GM18498 (cell line): ENCODE results near the gene IVD.
A peak's percentile ranks its signal among the peaks of the same experiment; 100 is the strongest.

Source experiments
- ATAC-seq: cut with Tn5 transposase; IDR thresholded peaks from one replicate; pipeline ENCODE4 v1.9.1; 2021; ENCODE audit warnings: mild to moderate bottlenecking, moderate library complexity; ENCODE audit not compliant: unreplicated experiment

The IVD gene

GRCh38 chr15:40453941-40454340, 48.3 kb downstream of the IVD start:
- peak; percentile 42 for ATAC-seq

GRCh38 chr15:40454904-40455391, 49.4 kb downstream of the IVD start:
- ATAC-seq, result no peak

- no peak for ATAC-seq
Observed at GRCh38 chr15:40456299-40456712, 50.7 kb downstream of the IVD start.

GRCh38 chr15:40456738-40457137, 51.1 kb downstream of the IVD start:
- no peak for ATAC-seq

GRCh38 chr15:40458495-40459371, 53.1 kb downstream of the IVD start:
- ATAC-seq, result no peak

- ATAC-seq, result no peak
Observed at GRCh38 chr15:40459391-40460015, 53.9 kb downstream of the IVD start.

GRCh38 chr15:40460404-40460803, 54.8 kb downstream of the IVD start:
- ATAC-seq, result no peak

GRCh38 chr15:40461958-40462357, 56.4 kb downstream of the IVD start:
- ATAC-seq, result no peak

GRCh38 chr15:40463279-40463678, 57.7 kb downstream of the IVD start:
- ATAC-seq, result no peak

- no peak for ATAC-seq
Observed at GRCh38 chr15:40463886-40464545, 58.4 kb downstream of the IVD start.

- ATAC-seq, result no peak
Observed at GRCh38 chr15:40464595-40465185, 59.1 kb downstream of the IVD start.

GRCh38 chr15:40465939-40466338, 60.3 kb downstream of the IVD start:
- ATAC-seq, result no peak

GRCh38 chr15:40466426-40467260, 61.0 kb downstream of the IVD start:
- ATAC-seq, result no peak

GRCh38 chr15:40467261-40467615, 61.6 kb downstream of the IVD start:
- no peak for ATAC-seq

- no peak for ATAC-seq
Observed at GRCh38 chr15:40468898-40469331, 63.3 kb downstream of the IVD start.

- ATAC-seq, result no peak
Observed at GRCh38 chr15:40469776-40470390, 64.3 kb downstream of the IVD start.

GRCh38 chr15:40470423-40471104, 65.0 kb downstream of the IVD start, which contains the start of gene CHST14:
TSS of gene CHST14 (plus strand) at chr15:40470984. CDS start at chr15:40471214, 230 bp downstream.
- peak; percentile 77 for ATAC-seq
